Endometrial microvascular endothelial cells (primary cell): ENCODE measurements around the gene TEX14. TPM values are rescaled to one million over a fixed set of nuclear protein-coding genes. Genes with fewer than 3 reads are reported as not detected.
"Not testable (repeated sequence)": the region's sequence is repeated elsewhere in the genome, so short reads cannot be mapped to it uniquely, and the experiment has no call there.

Source experiments
- in situ Hi-C: cut with HindIII; loops from 2 replicates; pipeline ENCODE4 v1.10.0; 2017; ENCODE audit warnings: low sequenced_read_pairs, low pct_unique_long_range_greater_than_20kb; ENCODE audit errors: inconsistent ontology term
- total RNA-seq: library from RNA; depleted of rRNA; stranded (reverse); fragments of >200 nt; gene quantifications from one replicate; pipeline ENCODE4 v1.2.3, GENCODE V29; 2015; ENCODE audit errors: inconsistent ontology term

The TEX14 gene
- total RNA-seq, 1 donor from 2014 or later, result not detected

DNA sequence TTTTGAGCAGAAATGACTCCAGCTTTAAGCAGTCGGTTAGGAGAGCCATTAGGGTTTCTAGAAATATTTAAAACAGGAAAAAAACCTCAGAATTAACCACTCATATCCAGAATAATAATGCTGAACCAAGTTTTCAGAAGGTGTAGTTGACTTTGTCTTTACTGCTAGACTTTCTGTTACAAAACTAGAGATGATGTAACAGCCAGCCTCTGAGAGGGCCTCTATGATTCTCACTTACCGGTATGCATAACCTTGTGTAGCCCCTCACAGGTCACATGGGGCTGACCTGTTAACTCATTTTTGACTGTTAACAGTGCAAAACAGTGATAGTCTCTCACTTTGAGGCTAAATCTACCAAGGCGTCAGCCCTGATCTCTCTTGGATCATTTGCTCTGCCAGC, 74.3 kb downstream of the TEX14 start:
- in situ Hi-C loops, result no loop called here

DNA sequence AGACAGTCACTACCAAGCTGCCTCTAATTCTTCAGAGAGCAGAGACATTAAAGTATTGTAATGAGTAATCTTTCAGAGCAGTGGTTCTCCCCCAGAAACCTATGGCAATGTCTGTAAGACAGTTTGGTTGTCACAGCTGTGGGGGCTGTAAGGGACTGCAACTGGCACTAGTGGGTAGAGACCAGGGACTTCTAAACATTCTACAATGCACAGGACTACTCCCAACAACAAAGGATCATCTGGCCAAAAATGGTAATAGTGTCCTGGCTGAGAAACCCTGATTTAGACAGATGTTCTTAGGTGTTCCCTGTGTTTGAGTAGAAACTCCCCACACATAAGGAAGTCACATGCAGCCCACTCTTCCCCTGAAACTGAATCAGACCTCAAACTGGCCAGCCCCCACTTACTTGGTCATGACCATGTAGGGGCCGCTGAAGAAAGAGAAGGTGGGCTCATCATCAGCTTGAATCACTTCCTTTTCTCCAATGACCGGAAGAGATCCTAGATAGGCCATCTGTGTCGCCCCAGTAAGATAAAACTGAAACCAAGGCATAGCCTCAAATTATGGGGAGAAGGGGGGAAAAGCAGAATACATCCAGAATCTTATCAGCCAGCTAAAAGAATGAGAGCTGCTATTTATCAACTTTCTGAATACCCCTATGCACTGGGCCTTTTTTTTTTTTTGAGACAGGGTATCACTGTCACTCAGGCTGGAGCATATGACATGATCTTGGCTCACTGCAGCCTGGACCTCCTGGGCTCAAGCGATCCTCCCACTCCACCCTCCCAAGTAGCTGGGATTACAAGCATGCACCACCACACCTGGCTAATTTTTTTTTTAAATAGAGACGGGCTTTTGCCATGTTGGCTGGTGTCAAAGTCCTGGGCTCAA, 75.8 kb downstream of the TEX14 start:
- in situ Hi-C loops, result no loop called here

DNA sequence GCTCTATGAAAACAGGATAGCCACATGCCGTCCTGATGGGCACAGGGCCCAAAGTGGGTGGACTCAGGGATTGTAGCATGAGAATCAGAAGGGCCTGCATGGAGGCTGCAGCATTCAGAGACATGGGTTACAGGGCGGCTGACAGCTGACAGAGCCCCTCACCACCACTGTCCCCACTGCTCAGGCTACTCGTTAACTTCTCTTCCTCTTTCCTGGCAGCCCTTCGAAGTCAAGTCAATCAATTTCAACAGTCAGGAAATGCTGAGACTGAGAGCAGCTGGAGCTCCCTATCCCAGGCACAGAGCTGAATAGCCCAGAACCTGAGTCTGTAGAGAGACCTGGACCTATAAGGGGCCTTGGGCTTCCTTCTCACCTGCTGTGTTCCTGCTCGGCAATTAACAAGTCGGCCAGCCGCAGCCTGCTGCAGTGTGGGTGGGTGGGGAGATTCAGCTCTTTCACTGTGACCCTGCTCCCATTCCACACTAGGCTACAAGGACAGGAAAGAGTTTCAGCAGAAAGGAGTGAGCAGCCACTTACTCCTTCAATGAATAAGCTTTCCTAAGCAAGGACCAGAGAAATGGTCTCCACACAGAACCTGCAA, 76.9 kb downstream of the TEX14 start:
- in situ Hi-C loops, result no loop called here

DNA sequence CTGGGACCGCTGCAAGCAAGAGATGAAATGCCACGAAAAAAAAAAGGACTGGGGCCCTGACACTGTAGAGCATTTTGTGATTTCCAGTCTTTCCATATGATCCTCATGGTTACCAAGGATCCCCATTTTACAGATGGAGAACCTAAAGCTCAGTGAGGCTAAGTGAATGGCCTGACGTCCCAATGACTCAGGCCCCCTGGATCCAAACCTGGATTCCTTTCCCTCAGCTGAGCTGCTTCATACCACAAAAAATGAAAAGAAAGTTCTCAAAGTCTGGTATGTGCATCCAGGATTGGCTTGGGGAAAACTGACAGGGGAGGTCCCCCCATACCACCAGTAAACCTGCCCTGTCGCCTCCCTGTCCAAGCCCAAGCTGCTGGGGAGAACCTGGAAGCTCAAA, 80.5 kb downstream of the TEX14 start:
- in situ Hi-C loops, result no loop called here

DNA sequence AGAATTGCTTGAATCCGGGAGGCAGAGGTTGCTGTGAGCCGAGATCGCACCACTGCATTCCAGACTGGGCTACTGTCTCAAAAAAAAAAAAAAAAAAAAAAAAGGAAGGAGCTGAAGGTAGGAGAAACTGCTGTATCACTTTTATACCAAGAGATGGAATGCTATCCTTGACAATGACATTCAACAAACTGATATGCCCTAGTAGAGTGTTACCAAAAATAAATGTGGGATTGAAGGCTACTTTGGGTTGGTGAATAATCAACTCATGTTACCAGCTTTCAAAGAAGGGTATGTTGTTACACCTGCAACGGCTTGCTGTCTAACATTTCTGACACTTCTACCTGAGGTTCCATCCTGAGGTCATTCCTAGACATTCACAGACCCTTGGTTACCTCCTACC, 84.9 kb downstream of the TEX14 start:
- in situ Hi-C loops, result no loop called here

DNA sequence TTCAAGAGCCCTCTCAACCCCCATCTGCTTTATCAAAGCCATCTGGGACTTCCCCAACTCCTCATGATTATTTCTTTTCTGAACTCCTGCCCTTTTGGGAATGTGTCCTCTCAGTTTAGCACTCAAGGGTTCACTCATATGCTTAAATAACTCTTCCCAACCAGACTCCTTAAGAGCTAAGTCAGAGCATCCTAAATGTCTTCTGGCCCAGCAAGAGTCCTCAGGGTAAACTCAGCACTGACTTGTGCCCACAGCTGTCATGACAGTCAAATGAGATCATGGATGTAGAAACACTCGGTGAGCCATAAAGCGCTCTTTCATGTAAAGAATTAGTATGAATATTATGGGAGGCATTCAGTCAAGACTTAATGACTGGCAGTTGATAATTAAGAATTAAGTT, 85.9 kb downstream of the TEX14 start:
- in situ Hi-C loops, result no loop called here

DNA sequence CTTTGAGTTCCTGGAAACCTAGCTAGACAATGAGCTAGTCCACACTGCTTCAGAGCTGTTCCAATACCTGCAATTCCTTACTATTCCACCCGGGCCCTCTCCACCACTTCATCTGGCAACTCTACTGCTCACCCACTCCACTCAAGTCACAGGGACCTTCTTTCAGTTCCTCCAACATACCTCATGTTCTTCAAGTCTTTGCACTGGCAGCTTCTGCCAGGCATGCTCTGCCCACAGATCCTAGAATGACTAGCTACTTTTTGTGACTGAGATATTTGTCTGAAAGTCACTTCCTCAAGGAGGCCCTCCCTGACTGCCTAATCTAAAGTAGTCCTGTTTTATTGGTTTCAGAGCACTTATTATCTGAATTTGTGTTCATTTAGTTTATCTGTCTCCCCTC, 86.4 kb downstream of the TEX14 start:
- in situ Hi-C loops, result no loop called here

DNA sequence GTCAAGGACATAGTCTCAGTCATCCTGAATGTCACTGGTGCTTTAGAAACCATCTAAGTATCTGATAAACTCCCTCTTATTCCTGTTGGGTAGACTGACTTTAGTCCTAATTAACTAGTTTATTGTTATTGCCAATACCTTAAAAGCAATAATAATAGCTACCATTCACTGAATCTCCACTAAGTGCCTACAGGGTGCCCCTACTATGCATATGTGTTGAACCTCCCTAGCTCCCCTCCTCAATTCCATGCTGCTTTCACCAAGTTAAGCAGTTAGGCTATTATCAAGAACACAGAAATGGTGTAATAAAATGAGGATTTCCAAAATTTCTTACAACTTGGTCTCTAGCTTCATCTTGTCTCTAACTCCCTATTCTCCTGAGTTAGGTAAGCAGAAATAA, 89.9 kb downstream of the TEX14 start:
- in situ Hi-C loops, result no loop called here

DNA sequence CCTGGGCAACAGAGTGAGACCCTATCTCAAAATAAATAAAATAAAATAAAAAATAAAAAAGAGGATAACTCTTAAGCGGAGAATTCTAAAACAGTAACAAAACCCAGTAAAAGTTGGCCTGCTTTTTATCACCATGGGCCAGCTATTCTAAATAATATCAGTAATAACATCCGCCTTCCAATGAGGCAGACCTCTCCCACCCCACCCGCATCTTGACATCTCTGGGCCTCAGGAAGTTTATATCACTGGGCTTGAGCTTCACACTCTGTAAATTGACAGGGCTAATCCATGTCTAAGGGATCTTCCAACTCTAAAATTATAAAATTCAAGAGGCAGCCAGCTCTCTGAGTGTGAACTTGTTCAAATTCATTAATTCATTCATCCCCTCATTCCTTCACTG, 94.5 kb downstream of the TEX14 start:
- in situ Hi-C loops, result no loop called here

DNA sequence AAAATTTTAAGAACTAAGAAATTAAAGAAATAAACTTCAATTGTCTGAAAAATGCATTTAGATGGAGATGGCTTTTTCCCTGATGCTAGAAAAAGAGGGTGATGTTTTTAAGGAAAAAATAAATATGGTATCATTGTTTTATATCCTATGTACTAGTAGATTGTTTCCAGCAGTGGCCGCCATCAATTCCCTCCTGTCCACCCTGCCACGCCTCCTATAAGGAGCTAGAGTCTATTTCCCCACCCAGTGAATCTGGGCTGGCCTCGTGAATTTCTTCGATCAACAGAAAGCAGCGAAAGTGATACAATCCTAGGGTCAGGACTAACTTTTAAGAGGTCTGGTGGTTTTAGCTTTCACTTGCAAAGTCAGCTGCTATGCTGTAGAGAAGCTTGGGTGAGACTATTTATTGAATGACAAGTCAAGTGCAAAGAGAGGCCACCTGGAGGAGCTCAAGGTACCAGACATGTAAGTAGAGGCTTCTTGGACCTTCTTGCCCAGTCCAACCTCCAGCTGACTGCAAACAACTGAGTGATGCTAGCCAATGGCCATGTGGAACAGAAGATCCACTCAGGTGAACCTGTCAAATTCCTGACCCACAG, 96.6 kb downstream of the TEX14 start:
- in situ Hi-C loops, result no loop called here

DNA sequence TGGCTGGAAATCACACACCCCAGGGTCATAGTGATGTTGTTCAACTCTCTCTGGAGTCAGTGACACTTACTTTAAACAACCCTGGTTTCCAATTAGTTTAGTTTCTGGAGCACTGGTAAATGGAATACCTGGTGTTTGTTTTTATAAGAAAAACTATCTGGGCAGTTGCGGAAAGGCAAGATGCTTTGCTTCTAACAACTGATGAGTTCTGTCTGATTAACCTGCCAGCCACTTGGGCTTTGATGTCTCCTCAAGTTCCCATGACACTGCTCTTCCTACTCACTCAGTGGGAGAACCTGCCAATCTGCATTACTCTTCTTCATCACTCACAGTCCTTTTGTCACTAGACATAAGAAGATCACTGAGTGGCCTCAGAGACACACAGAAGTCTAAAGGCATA, 98.7 kb downstream of the TEX14 start:
- in situ Hi-C loops, result no loop called here

DNA sequence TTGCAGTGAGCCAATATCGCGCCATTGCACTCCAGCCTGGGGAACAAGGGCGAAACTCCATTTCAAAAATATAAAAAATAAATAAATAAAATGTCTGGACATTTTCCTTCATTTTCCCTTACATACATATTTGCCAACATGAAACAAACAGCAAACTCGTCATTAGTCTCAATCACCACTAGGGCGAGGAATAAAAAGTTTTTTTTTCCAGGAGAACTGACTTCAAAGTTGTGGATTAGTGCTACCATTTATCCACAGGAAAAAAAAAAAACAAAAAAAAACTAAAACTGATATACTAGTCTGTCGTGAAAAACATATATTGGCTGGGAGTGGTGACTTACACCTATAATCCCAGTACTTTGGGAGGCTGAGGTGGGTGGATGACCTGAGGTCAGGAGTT, 100.4 kb downstream of the TEX14 start:
- in situ Hi-C loops, result no loop called here

DNA sequence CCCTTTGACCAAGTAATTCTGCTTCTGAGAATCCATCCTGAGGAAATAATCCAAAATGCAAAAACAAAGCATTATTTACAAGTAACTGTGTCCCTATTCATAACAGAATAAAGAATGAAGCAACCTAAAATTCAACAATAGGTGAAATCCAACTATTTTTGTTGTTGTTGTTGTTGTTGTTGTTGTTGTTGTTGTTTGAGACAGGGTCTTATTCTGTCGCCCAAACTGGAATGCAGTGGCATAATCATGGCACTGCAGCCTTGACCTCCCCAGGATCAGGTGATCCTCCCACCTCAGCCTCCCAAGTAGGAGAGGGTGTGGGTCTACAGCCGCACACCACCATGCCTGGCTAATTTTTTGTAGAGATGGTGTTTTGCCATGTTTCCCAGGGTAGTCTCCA, 101.5 kb downstream of the TEX14 start:
- in situ Hi-C loops, result no loop called here

DNA sequence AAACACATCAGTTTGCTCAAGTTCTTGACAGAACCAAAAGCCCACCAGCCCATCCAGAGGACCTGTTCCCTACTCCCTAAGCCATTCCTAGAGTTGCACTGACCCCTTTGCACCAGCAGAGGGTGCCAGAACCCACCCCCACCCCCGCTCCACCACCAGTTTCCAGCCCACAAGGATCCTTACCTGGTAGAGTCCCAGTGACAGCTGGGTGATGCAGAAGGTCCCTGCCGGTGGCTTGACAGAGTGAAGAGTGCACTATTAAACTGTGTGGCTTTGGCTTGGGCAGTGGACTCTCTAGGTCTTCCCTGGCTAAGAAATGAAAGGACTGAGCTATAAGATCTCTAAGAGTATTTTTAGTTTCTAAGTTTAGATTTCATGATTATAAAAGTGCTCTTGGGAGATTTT, 104.1 kb downstream of the TEX14 start:
- in situ Hi-C loops, result no loop called here

DNA sequence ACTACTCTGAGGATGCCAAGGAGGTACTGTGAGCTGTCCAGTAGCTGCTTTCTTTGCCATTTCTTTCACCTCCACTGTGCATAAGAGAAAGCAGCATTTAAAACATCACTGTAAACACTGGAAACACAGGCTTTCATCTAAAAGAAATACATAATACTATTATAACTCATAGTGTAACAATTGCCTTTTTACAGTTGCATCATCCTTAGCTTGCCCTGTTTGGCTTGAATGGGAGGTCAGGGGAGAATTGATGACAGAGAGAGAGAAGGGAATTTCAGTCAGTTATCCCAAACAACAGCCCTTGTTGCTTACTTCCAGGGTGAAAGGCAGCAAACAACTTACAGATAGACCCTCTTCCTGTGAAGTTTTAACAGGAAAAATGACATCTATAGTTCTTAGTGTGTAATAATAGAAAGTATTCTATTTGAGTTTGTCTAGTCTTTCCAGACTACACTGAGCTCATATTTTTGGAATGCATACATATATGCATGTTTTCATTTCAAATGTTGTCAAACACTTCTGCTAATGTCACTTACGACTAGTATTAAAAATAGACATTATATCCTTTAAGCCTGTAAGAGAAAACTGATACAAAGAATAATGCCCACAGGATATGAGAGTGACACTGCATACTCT, 105.7 kb downstream of the TEX14 start:
- in situ Hi-C loops, result no loop called here

DNA sequence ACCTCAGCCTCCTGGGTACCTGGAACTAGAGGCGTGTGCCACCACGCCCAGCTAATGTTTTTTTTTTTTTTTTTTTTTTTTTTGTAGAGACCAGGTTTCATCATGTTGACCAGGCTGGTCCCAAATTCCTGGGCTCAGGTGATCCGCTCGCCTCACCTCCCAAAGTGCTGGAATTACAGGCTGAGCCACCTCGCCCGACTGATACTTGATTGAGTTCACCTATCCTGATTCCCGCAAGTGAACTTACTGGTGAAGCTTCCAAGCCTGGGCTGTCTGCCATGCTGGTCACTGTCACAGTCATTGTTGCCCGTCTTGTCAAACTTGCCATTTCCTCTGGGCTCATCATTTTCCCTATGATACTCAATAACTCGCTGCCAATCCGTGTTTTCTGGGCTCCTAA, 106.3 kb downstream of the TEX14 start:
- in situ Hi-C loops, result no loop called here

DNA sequence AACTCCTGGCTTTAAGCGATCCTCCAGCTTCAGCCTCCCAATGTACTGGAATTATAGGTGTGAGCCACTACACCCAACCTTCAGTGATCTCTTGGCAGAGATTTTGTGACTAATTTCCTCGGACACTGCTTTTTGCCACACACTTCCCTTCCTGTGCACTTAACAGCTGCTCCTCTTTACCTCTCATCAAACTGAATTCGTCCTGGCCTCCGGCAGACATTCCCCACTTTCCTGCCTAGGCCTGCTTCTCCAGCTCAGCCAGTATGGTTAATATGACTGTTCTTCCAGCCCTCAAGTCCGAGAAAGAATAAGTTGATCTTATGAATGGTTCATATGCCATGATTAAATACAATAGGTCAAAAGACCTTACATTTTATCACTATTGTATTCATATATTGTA, 108.4 kb downstream of the TEX14 start:
- in situ Hi-C loops, result no loop called here

DNA sequence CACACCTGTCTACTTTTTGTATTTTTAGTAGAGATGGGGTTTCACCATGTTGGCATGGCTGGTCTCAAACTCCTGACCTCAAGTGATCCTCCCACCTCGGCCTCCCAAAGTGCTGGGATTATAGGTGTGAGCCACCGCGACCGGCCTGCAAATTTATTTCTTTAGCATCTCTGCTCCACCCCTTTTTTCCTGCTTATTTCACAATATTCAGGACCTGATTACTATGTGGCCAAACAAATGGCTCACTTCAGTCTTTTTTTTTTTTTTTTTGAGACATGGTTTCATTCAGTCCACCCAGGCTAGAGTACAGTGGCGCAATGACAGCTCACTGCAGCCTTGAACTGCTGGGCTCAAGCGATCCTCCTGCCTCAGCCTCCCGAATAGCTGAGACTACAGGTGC, 109.1 kb downstream of the TEX14 start:
- in situ Hi-C loops, result not testable (repeated sequence)

DNA sequence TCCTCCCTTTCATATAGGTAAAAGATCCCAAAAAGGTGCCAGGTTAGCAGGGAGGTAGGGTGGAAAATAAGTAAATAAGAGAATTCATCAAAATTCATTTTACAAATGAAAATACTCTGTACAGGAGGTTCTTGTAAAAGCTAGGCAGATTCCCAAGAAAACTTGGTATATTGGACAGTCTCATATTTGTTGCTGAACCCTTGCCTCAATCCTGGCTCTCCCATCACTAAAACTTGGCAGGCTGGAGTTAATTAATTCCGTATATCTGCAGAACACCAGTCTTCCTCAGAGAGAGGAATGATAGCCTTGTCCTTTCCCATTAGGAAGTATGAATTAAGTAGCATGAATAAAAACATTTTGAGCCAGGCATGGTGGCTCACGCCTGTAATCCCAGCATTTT, 111.2 kb downstream of the TEX14 start:
- in situ Hi-C loops, result no loop called here

DNA sequence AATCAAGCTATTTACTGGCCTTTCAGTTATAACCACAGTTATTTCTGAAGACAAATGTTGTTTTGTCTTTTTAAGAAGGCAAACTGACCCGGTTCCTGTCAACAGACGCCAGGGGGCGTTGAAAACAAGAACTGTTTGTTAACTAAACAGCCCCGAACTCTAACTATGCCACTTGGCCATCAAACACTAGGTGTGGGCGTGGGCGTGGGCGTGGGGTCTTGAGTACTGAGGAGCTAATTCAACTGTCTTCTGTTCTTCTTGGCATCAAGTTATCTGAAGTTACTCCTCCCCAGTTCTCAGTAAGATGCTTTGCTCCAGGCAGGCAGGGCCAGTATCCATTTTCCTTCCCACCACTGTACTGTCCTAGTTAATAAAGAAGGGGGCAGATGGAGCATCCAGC, 114.1 kb downstream of the TEX14 start:
- in situ Hi-C loops, result no loop called here
